KMS-11 (cell line): ENCODE data around the gene NDUFS2.
A peak's percentile ranks its signal among the peaks of the same experiment; 100 is the strongest.

Source experiments
- H2AFZ ChIP-seq: fragments of 200-600 bp; sonication (generic); 2 replicates; pipeline ENCODE4 v1.6.1; 2016; ENCODE audit warnings: antibody characterized with exemption, mixed run types, low read depth
- H3K27ac ChIP-seq: fragments of 200-600 bp; sonication (generic); 2 replicates; pipeline ENCODE4 v1.6.1; 2016; ENCODE audit warnings: mild to moderate bottlenecking, mixed run types
- H3K27me3 ChIP-seq: fragments of 200-600 bp; sonication (generic); 2 replicates; pipeline ENCODE4 v1.6.1; 2017; ENCODE audit warnings: mild to moderate bottlenecking, low read depth, mixed run types, moderate library complexity; ENCODE audit not compliant: insufficient read depth
- H3K36me3 ChIP-seq: fragments of 200-600 bp; sonication (generic); 2 replicates; pipeline ENCODE4 v1.6.1; 2017; ENCODE audit warnings: mild to moderate bottlenecking, mixed run types; ENCODE audit not compliant: insufficient read depth
- H3K4me1 ChIP-seq: fragments of 200-600 bp; sonication (generic); 2 replicates; pipeline ENCODE4 v1.6.1; 2016; ENCODE audit warnings: mild to moderate bottlenecking, low read depth, mixed run types; ENCODE audit not compliant: poor library complexity, severe bottlenecking
- H3K4me2 ChIP-seq: fragments of 200-600 bp; sonication (generic); 2 replicates; pipeline ENCODE4 v1.7.0; 2016; ENCODE audit warnings: mild to moderate bottlenecking, mixed run types
- H3K4me3 ChIP-seq: fragments of 200-600 bp; sonication (generic); IDR thresholded peaks from 2 replicates; pipeline ENCODE4 v1.6.1; 2017; ENCODE audit warnings: low read depth, low read length, mixed read lengths; ENCODE audit not compliant: insufficient read depth
- H3K79me2 ChIP-seq: fragments of 200-600 bp; sonication (generic); 2 replicates; pipeline ENCODE4 v1.6.1; 2016; ENCODE audit warnings: low read depth, mixed run types; ENCODE audit not compliant: insufficient read depth
- H3K9ac ChIP-seq: fragments of 200-600 bp; sonication (generic); 2 replicates; pipeline ENCODE4 v1.6.1; 2016; ENCODE audit warnings: mild to moderate bottlenecking, mixed run types
- H4K20me1 ChIP-seq: fragments of 200-600 bp; sonication (generic); 2 replicates; pipeline ENCODE4 v1.6.1; 2016; ENCODE audit warnings: mild to moderate bottlenecking, mixed run types; ENCODE audit not compliant: insufficient read depth
- TF ChIP-seq, protein P1 (sequence below): fragments of 200-600 bp; sonication (generic); conservative IDR thresholded peaks from 2 replicates; pipeline ENCODE4 v1.6.1; 2017; ENCODE audit warnings: low read depth, mild to moderate bottlenecking, antibody characterized with exemption, low read length, moderate library complexity, mixed read lengths

NDUFS2 gene

DNA sequence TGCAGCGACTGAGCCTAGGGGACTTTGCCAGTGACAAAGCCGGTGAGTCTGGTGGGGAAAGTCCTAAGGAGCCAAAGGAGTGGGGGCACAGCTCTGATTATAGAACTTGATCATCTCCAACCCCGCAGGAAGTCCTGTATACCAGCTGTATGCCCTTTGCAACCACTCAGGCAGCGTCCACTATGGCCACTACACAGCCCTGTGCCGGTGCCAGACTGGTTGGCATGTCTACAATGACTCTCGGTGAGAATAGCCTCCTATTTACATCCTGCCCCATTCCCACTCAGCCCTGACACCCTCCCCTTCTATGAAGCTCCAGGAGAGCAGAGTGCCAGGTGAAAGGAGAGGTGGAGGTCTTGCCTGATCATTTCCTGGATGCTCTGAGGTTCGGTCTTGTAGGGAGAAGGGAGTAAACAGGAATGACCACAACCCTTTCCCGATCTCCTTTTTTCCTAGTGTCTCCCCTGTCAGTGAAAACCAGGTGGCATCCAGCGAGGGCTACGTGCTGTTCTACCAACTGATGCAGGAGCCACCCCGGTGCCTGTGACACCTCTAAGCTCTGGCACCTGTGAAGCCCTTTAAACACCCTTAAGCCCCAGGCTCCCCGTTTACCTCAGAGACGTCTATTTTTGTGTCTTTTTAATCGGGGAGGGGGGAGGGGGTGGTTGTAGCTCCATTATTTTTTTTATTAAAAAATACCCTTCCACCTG lies 37.1 kb upstream of the NDUFS2 start:
- H3K27ac ChIP-seq: peak overlapping the region; percentile 84

GRCh38 chr1:161165742-161166668 lies 36.2 kb upstream of the NDUFS2 start, which contains the start of gene PPOX:
PPOX (plus strand) TSS chr1:161166426; CDS start chr1:161166848, 422 bp downstream.
- Histone ChIP-seq H3K9ac (peak within 1 kb of the TSS; percentile 63), H3K4me1 (peaks cover 27% of the 10 kb centered on the region), H4K20me1 (no peaks in the 10 kb centered on the region), H3K4me3 (peak within 1 kb of the TSS; percentile 96), H3K27me3 (no peaks in the 10 kb centered on the region), H3K4me2 (peak within 1 kb of the TSS; percentile 99), H3K36me3 (0 out of 2 replicates have a peak, but pooled peaks cover 2% of the 10 kb centered on the region), H3K27ac (peak within 1 kb of the TSS; percentile 84), H3K79me2 (no peaks in the 10 kb centered on the region), H2AFZ (peak within 1 kb of the TSS; percentile 74)
- TF ChIP-seq, protein P1, sequence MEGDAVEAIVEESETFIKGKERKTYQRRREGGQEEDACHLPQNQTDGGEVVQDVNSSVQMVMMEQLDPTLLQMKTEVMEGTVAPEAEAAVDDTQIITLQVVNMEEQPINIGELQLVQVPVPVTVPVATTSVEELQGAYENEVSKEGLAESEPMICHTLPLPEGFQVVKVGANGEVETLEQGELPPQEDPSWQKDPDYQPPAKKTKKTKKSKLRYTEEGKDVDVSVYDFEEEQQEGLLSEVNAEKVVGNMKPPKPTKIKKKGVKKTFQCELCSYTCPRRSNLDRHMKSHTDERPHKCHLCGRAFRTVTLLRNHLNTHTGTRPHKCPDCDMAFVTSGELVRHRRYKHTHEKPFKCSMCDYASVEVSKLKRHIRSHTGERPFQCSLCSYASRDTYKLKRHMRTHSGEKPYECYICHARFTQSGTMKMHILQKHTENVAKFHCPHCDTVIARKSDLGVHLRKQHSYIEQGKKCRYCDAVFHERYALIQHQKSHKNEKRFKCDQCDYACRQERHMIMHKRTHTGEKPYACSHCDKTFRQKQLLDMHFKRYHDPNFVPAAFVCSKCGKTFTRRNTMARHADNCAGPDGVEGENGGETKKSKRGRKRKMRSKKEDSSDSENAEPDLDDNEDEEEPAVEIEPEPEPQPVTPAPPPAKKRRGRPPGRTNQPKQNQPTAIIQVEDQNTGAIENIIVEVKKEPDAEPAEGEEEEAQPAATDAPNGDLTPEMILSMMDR: peak; percentile 98

More for the DNA sequence above, 37.1 kb upstream of the NDUFS2 start:
- Histone ChIP-seq H3K4me1 (peaks cover 33% of the 10 kb centered on the region), H2AFZ (no peak overlapping the region), H4K20me1 (no peaks in the 10 kb centered on the region), H3K79me2 (peaks cover 5% of the 10 kb centered on the region), H3K9ac (peak overlapping the region; percentile 63), H3K4me2 (peak overlapping the region; percentile 99), H3K36me3 (no peaks in the 10 kb centered on the region), H3K27me3 (no peaks in the 10 kb centered on the region), H3K4me3 (peak overlapping the region; percentile 81)
- TF ChIP-seq, protein P1: no peak

DNA sequence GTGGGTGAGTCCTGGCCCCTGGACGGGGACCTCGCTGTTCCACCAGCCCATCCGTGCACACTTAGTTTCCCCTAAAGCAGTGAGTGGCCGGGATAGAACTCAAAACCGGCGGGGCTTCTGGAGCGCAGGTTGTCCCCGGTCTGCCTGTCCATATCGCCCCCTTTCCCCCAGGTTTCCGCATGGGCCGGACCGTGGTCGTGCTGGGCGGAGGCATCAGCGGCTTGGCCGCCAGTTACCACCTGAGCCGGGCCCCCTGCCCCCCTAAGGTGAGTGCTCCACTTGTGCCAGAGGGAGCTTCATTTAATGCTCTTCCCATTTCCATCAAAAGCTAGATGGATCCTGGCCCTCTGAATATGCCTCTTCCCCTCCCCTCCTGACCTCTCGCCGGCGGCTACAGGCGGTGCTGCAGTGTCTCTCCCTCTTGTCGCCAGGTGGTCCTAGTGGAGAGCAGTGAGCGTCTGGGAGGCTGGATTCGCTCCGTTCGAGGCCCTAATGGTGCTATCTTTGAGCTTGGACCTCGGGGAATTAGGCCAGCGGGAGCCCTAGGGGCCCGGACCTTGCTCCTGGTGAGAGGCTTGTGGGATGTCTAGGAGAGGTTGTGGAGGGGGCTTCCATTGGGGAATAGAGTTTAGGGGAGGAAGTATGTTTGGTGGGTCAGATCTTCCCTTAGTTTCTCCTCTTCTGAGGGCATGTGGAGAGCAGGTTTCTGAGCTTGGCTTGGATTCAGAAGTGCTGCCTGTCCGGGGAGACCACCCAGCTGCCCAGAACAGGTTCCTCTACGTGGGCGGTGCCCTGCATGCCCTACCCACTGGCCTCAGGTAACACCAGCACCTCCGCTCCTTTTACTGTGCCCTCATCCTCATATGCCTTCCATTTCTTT lies 35.3 kb upstream of the NDUFS2 start:
- H3K4me1 ChIP-seq: peaks cover 29% of the 10 kb centered on the region
- H3K27me3 ChIP-seq: no peaks in the 10 kb centered on the region
- peak overlapping the region; percentile 99 for H3K4me2 ChIP-seq
- peak overlapping the region; percentile 84 for H3K27ac ChIP-seq
- peaks cover 10% of the 10 kb centered on the region; the same call in 1 of the 2 replicates for H3K36me3 ChIP-seq
- H4K20me1 ChIP-seq: no peaks in the 10 kb centered on the region
- peak overlapping the region; percentile 96 for H3K4me3 ChIP-seq
- H2AFZ ChIP-seq: peak overlapping the region; percentile 74
- H3K9ac ChIP-seq: peak overlapping the region; percentile 63
- TF ChIP-seq, protein P1: no peak
- no peaks in the 10 kb centered on the region for H3K79me2 ChIP-seq

- Histone ChIP-seq H3K79me2 (0 out of 2 replicates have a peak, but pooled peaks cover 13% of the 10 kb centered on the region), H3K27me3 (no peaks in the 10 kb centered on the region), H3K4me1 (peaks cover 48% of the 10 kb centered on the region), H2AFZ (no peak overlapping the region), H3K27ac (no peak overlapping the region), H3K36me3 (peaks cover 24% of the 10 kb centered on the region; the same call in 1 of the 2 replicates), H3K4me3 (no peak overlapping the region), H3K4me2 (no peak overlapping the region), H3K9ac (no peak overlapping the region), H4K20me1 (no peaks in the 10 kb centered on the region)
- TF ChIP-seq, protein P1: no peak
These were observed 33.3 kb upstream of the NDUFS2 start for GRCh38 chr1:161168906-161169305.
